Stimulated activated effector memory CD8-positive, alpha-beta T cell treated with anti-CD3 and anti-CD28 coated beads, Interleukin-12 subunit alpha, Interleukin-12 subunit beta, amount 100 ng/mL, for 72 hours (primary cell): ENCODE data around the gene ST3GAL3.
A peak's percentile ranks its signal among the peaks of the same experiment; 100 is the strongest.

Experiments used
- ATAC-seq: fragments of 150-1000 bp; cut with Tn5 transposase; 2 replicates; pipeline ENCODE4 v1.10.0; 2021
- DNase-seq, 2 donors: peaks; one replicate each; pipeline ENCODE4 v3.0.0; 2021 to 2022; ENCODE audit warnings: low spot score in 2 of 2
- H3K27ac Mint-ChIP-seq: one replicate; pipeline ENCODE4 v1.8.0; 2022; ENCODE audit warnings: mild to moderate bottlenecking, mixed read lengths
- H3K36me3 Mint-ChIP-seq: one replicate; pipeline ENCODE4 v1.8.0; 2022; ENCODE audit warnings: mild to moderate bottlenecking, mixed read lengths
- H3K4me1 Mint-ChIP-seq: one replicate; pipeline ENCODE4 v1.8.0; 2022; ENCODE audit warnings: mixed read lengths
- H3K4me3 Mint-ChIP-seq: one replicate; pipeline ENCODE4 v1.8.0; 2022; ENCODE audit warnings: mild to moderate bottlenecking, mixed read lengths
- H3K9me3 Mint-ChIP-seq: one replicate; pipeline ENCODE4 v1.8.0; 2022; ENCODE audit warnings: mixed read lengths

The ST3GAL3 gene

DNA sequence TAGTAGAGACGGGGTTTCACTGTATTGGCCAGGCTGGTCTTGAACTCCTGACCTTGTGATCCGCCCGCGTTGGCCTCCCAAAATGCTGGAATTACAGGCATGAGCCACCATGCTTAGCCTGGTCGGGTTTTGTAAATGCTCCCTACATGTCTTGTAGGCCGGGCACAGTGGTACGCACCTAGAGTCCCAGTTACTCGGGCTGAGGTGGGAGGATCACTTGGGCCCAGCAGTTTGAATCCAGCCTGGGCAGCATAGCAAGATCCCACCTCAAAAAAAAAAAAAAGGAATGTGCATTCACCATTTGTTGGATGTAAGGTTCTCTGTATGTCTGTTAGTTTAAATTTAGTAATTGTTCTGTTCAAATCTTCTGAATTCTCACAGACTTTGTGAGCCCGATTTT, 95.8 kb downstream of the ST3GAL3 start:
- ATAC-seq, result no peak
- Mint-ChIP-seq H3K36me3 (no peaks in the 10 kb centered on the region), H3K9me3 (peaks cover 4% of the 10 kb centered on the region), H3K27ac (no peak overlapping the region), H3K4me1 (peaks cover 10% of the 10 kb centered on the region), H3K4me3 (no peak overlapping the region)
- DNase-seq, result no peak

DNA sequence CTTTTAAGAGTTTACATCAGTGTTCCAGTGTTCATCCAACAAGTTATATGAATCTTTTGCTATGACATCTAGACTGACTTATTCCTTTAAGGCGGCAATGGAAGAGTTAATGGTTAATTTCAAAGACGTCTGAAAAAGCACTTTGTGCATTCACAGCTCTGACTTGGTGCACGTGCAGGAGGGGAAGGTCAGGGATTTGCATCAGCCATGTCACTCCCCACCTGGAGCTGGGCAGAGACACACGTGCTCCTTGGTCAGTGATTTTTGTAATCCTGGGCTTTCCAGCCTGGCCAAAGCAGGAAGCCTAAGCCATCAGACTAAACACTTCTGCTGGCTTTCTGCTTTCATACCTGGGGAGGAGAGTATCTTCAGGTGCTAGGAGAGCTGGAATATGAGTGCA, 96.3 kb downstream of the ST3GAL3 start:
- H3K9me3 Mint-ChIP-seq, result peaks cover 8% of the 10 kb centered on the region
- H3K27ac Mint-ChIP-seq, result no peak overlapping the region
- ATAC-seq (no peak), DNase-seq (no peak)
- no peaks in the 10 kb centered on the region for H3K36me3 Mint-ChIP-seq
- no peak overlapping the region for H3K4me3 Mint-ChIP-seq
- H3K4me1 Mint-ChIP-seq, result peaks cover 10% of the 10 kb centered on the region

DNA sequence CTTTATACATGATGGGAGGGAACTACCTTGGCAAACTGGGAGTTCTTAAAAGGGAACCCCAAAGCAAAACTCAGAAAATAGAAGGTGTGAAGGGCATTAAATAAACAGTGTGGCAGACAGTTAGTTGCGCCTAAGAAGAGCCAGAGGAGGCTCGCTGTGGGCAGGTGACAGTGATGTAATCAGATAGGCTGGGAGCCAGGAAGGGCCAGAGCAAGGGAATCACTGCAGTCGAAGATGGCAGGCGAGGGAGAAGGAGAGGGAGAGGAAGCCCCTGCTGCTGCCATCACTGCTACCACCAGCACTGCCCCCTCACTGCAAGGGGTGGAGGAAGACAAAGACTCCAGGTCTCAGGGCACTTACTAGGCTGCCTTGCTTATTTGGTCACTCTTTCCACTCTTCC, 97.2 kb downstream of the ST3GAL3 start:
- DNase-seq (no peak), ATAC-seq (no peak)
- Mint-ChIP-seq H3K4me3 (no peak overlapping the region), H3K9me3 (peaks cover 12% of the 10 kb centered on the region), H3K36me3 (peaks cover 7% of the 10 kb centered on the region), H3K4me1 (peaks cover 9% of the 10 kb centered on the region), H3K27ac (no peak overlapping the region)

DNA sequence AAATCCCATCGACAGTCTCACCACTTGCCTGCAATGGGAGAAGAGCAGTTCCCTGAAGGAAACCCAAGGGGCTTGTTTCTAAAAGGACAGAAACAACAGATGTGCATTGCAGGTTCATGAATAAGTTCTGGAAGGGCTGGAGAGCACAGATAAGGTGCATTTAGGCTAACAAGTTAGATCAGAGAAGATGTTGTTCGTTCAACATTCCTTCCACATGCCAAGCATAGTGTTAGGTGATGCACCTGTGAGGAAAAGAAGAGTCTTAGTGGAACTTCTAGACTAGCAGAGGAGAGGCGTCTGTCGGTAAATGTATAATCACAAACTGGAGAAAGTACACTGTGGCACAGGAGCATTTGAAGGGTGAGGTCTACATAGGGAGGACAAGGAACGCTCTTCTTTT, 98.0 kb downstream of the ST3GAL3 start:
- ATAC-seq (no peak), DNase-seq (no peak)
- peaks cover 12% of the 10 kb centered on the region for H3K9me3 Mint-ChIP-seq
- H3K27ac Mint-ChIP-seq, result no peak overlapping the region
- peaks cover 1% of the 10 kb centered on the region for H3K4me1 Mint-ChIP-seq
- H3K36me3 Mint-ChIP-seq, result peaks cover 7% of the 10 kb centered on the region
- H3K4me3 Mint-ChIP-seq, result no peak overlapping the region

DNA sequence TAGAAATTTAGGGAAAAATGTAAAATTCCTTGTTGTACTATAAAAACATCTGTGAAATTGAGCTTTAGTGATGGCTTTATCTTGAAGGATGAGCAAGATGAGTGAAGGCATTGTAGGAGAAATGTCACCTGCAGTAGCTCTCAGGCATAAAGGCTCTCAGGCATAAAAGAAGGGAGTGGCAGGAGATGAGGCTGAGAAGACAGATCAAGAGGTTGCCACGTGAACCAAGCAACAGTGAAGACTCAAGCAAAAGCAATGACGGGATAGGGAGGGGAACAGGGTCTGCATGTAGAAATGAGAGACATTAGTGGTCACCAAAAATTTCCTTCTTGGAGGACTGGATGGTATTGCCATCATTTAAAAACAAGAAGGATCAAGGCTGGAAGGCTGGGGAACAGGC, 98.8 kb downstream of the ST3GAL3 start:
- ATAC-seq, result no peak
- H3K36me3 Mint-ChIP-seq, result peaks cover 7% of the 10 kb centered on the region
- H3K27ac Mint-ChIP-seq, result no peak overlapping the region

DNA sequence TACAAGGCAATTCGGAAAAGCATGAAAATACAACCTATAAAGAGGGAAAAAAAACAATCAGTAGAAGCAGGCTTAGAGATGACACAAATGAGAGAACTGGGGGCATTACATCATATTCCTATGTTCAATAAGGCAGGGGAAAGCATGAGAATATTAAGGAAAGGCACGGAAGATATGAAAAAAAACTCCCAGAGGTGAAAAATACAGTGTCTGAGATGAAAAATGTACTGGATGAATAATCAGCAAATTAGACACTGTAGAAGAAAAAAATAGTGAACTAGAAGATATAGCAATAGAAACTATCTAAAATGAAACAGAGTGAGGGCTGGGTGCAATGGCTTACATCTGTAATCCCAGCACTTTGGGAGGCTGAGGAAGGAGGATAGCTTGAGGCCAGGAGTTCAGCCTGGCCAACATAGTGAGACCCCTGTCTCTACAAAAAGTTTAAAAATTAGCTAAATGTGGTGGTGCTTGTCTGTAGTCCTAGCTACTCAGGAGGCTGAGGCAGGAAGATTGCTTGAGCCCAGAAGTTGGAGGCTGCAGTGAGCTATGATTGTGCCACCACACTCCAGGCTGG, 101.8 kb downstream of the ST3GAL3 start:
- ATAC-seq (no peak), DNase-seq (no peak)
- H3K9me3 Mint-ChIP-seq, result peaks cover 12% of the 10 kb centered on the region
- no peaks in the 10 kb centered on the region for H3K4me1 Mint-ChIP-seq
- no peak overlapping the region for H3K27ac Mint-ChIP-seq
- no peak overlapping the region for H3K4me3 Mint-ChIP-seq
- H3K36me3 Mint-ChIP-seq, result peaks cover 7% of the 10 kb centered on the region

More for the DNA sequence above, 98.8 kb downstream of the ST3GAL3 start:
- Mint-ChIP-seq H3K4me1 (no peaks in the 10 kb centered on the region), H3K9me3 (peaks cover 12% of the 10 kb centered on the region), H3K4me3 (no peak overlapping the region)
- no peak for DNase-seq

DNA sequence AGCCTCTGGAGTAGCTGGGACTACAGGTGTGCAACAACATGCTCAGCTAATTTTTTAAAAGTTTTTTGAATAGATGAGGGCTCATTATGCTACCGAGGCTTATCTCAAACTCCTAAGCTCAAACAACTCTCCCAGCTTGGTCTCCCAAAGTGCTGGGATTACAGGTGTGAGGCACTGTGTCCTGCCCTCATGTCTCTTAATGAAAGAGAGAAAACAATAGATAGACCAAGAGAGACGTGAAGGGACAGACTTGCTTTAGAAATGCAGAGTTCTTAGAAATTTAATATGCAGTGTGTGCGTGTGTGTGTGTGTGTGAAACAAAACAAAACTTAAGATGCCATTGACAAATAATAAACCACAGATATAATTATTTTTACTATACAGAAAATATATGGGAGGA, 105.2 kb downstream of the ST3GAL3 start:
- H3K27ac Mint-ChIP-seq, result no peak overlapping the region
- DNase-seq, result no peak
- H3K4me3 Mint-ChIP-seq, result no peak overlapping the region
- no peaks in the 10 kb centered on the region for H3K4me1 Mint-ChIP-seq
- peaks cover 7% of the 10 kb centered on the region for H3K36me3 Mint-ChIP-seq
- peaks cover 14% of the 10 kb centered on the region for H3K9me3 Mint-ChIP-seq
- ATAC-seq, result no peak

DNA sequence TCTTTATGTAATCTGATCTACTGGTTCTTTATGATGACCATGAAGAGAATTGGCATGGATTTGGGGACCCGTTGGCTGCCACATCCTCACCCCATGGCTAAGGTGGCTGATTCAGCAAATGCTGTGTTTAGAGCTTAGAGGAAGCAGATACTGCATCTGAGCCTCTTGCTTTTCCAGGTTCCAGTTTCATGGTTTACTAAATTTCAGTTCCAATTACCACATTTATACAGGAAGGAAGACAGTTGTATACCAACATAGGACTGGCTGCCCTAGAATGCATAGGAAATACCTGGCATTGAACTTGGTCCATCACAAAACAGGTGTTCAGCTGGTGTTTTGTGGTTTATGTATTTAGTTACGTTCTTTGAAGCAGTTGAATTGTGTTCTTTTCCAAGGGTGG, 107.1 kb downstream of the ST3GAL3 start:
- no peak for ATAC-seq

DNA sequence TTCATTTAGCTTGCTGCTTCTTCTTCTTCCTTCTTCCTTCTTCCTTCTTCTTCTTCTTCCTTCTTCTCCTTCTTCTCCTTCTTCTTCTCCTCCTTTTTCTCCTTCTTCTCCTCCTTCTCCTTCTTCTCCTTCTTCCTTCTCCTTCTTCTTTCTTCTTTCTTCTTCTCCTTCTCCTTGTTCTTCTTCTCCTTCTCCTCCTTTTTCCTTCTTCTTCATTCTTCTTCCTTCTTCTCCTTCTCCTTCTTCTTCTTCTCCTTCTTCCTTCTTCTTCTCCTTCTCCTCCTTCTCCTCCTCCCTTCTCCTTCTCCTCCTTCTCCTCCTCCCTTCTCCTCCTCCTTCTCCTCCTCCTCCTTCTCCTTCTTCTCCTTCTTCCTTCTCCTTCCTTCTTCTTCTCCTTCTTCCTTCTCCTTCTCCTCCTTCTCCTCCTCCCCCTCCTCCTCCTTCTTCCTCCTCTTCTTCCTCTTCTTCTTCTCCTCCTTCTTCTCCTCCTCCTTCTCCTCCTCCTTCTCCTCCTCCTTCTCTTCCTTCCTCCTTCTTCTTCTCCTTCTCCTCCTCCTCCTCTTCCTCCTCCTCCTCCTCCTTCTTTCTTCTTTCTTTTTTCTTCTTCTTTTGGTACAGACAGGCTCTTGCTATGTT, 110.1 kb downstream of the ST3GAL3 start:
- H3K4me3 Mint-ChIP-seq, result no peak overlapping the region
- DNase-seq, result no peak
- H3K4me1 Mint-ChIP-seq, result no peaks in the 10 kb centered on the region
- H3K27ac Mint-ChIP-seq, result no peak overlapping the region
- ATAC-seq, result no peak
- H3K9me3 Mint-ChIP-seq, result peaks cover 13% of the 10 kb centered on the region
- H3K36me3 Mint-ChIP-seq, result peaks cover 6% of the 10 kb centered on the region

More for the DNA sequence above, 107.1 kb downstream of the ST3GAL3 start:
- peaks cover 13% of the 10 kb centered on the region for H3K9me3 Mint-ChIP-seq
- DNase-seq, result no peak
- peaks cover 6% of the 10 kb centered on the region for H3K36me3 Mint-ChIP-seq
- H3K27ac Mint-ChIP-seq, result no peak overlapping the region
- no peak overlapping the region for H3K4me3 Mint-ChIP-seq
- no peaks in the 10 kb centered on the region for H3K4me1 Mint-ChIP-seq

DNA sequence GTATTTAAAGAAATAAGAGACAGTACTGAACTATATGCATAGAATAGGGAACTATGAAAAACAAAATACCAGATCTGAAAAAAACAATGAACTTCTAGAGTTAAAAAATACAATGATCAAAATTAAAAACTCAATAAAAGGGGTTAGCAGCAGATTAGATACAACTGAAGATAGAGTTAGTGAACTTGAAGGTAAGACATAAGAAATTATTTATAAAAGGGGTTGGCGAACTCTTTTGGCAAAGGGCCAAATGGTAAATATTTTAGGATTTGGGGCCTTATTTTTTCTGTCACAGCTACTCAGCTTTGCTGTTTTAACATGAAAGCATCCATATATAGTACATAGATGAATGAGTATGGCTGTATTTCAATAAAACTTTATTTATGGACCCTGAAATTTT, 111.4 kb downstream of the ST3GAL3 start:
- Mint-ChIP-seq H3K27ac (no peak overlapping the region), H3K36me3 (peaks cover 6% of the 10 kb centered on the region)
- DNase-seq, result no peak

DNA sequence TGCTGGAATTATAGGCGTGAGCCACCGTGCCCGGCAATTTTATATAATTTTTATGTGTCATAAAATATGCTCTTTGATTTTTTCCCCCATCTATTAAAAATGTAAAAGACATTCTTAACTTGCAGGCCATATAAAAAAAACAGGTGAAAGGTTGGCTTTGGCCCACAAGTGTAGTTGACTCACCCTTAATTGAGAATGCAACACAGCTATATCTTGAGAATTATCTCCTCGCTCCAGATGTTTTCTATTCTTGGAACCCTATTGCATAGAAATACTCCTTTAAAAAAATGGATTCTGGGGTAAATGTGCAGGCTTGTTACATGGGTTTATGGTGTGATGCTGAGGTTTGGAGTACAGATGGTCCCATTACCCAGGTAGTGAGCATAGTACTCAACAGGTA, 112.0 kb downstream of the ST3GAL3 start:
- DNase-seq, result no peak
- Mint-ChIP-seq H3K36me3 (peaks cover 6% of the 10 kb centered on the region), H3K9me3 (peaks cover 13% of the 10 kb centered on the region), H3K27ac (no peak overlapping the region), H3K4me3 (no peak overlapping the region), H3K4me1 (no peaks in the 10 kb centered on the region)
- ATAC-seq, result no peak

More for the DNA sequence above, 111.4 kb downstream of the ST3GAL3 start:
- no peak for ATAC-seq
- H3K9me3 Mint-ChIP-seq, result peaks cover 13% of the 10 kb centered on the region
- no peak overlapping the region for H3K4me3 Mint-ChIP-seq
- no peaks in the 10 kb centered on the region for H3K4me1 Mint-ChIP-seq

DNA sequence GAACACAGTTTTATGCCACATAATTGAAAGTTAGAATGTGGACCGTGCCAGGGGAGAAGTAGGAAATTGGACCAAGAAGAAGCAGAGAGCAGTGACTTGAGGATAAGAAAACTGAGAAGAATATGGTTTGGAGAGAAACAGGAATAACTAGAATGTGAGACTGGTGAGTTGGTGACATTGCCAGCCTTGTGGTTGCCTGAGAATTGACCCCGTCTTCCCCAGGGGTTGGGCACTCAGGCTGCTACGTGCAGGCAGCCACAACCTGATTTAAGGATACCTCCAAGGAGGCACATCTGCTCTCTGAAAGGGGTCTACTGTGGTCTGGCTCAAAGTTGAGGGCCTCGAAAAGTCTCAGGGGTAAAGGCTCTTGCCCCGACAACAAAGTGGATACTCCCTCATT, 114.1 kb downstream of the ST3GAL3 start:
- DNase-seq (no peak), ATAC-seq (no peak)
- Mint-ChIP-seq H3K36me3 (peaks cover 6% of the 10 kb centered on the region), H3K4me1 (no peaks in the 10 kb centered on the region), H3K9me3 (peaks cover 13% of the 10 kb centered on the region), H3K27ac (no peak overlapping the region), H3K4me3 (no peak overlapping the region)

DNA sequence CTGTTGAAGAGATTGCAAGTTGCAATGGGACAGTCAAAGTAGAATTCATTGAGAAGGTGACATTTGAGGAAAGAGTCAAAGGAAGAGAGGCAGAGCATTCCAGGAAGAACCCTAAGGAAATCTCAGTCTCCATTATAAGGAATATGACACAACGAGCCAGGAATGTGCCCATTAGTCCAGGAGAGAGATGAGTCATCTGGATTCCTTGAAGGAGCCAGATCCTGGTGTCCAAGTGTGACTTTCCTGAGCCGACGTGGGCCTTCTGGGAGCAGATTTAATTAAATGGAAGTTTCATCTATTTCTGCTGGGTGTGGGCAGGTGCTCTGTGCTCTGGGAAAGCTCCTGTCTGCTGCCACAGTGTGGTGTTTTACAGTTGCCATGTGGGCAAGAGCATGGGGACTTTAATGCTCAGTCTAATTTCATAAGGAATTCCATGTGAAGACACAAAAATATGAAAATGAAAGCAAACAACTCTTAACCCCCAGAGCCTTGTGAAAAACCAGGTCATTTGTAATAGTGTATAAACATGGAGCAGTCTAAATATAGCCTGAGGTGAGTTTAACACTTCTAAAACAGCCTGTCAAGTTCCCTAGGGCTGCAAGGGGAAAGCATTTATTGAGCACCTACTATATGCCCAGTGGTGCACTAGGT, 114.8 kb downstream of the ST3GAL3 start:
- Mint-ChIP-seq H3K9me3 (peaks cover 13% of the 10 kb centered on the region), H3K4me1 (no peaks in the 10 kb centered on the region), H3K4me3 (no peak overlapping the region), H3K36me3 (peaks cover 6% of the 10 kb centered on the region), H3K27ac (no peak overlapping the region)
- ATAC-seq (no peak), DNase-seq (peak in 1 of 2 donors; percentile 12)

DNA sequence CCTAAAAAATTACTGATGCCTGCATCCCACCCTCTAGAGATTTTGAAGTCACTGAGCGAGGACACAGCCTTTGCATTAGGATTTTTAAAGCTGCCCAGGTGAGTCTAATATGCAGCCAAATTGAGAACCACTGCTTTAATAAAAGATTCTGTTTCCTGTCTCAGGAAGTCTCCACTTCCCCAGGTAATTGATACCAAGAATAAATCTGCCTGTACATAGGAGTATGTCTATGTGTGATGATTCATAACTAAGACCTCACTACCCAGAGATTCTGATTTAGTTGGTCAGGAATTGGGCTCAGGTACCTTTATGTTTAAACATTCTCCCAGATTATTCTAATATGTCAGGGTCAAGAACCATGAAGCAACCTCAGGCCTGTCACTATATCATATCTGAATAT, 117.5 kb downstream of the ST3GAL3 start:
- DNase-seq (no peak), ATAC-seq (no peak)
- Mint-ChIP-seq H3K9me3 (no peaks in the 10 kb centered on the region), H3K4me3 (no peak overlapping the region), H3K36me3 (no peaks in the 10 kb centered on the region), H3K4me1 (no peaks in the 10 kb centered on the region), H3K27ac (no peak overlapping the region)

DNA sequence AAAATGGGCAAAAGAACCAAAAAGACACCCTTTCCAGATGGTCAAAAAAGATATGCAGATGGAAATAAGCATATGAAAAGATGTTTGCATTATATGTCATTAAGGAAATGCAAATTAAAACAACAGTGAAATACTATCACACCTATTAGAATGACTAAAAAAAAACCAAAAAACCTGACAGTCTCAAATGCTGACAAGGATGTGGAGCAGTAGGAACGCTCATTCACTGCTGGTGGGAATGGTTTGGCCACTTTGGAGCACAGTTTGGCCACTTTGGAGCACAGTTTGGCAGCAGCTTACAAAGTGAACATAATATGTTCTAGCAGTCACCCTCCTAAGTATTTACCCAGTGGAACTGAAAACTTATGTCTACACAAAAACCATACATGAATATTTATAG, 121.2 kb downstream of the ST3GAL3 start:
- ATAC-seq (no peak), DNase-seq (no peak)
- Mint-ChIP-seq H3K36me3 (no peaks in the 10 kb centered on the region), H3K4me3 (no peak overlapping the region), H3K27ac (no peak overlapping the region), H3K9me3 (no peaks in the 10 kb centered on the region), H3K4me1 (peaks cover 29% of the 10 kb centered on the region)

DNA sequence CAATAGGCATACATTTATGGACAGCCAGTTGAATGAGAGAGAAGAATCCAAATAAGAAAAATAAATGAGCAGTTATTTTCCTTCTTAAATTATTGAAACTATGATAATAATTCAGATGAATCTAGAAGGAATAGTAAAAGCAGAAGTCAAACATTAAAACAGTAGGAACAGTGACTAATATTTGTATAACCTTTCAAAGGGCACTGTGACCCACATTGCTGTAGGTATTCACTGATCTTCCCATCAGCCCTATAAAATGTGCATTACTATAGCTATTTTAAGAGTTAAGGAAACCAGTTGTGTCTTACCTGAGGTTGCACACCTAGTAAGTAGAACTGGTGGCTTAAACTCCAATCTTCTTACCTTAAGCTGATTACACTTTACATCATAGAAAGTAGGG, 123.5 kb downstream of the ST3GAL3 start:
- no peak overlapping the region for H3K4me3 Mint-ChIP-seq
- no peak overlapping the region for H3K27ac Mint-ChIP-seq
- H3K9me3 Mint-ChIP-seq, result no peaks in the 10 kb centered on the region
- peaks cover 44% of the 10 kb centered on the region for H3K4me1 Mint-ChIP-seq
- DNase-seq, result peak in 1 of 2 donors; percentile 15
- H3K36me3 Mint-ChIP-seq, result no peaks in the 10 kb centered on the region
- peak; percentile 50 for ATAC-seq
